Measurements from ENCODE around the gene KRT77.

The KRT77 gene

DNA sequence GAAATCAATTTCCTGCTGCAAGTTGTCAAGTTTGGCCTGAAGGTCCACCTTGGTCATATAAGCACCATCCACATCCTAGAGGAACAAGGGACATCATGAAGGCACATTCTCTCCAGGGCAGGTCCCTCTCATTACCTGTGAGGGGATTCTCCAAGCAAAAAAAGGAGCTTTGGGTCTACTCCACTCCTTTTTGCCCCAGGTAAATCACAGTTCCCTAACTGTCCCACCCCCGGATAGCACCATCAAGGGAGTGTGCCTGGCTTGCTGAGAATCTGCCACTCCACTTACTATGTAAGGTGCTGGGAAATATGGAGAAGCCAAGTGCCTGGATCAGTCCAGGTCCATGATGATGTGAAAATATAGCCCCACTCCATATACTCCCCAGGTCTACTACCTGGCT lies 25.7 kb downstream of the KRT77 start:
- TF ChIP-seq SIN3A (IDR thresholded peaks at IDR 0.05; ENCODE audit: borderline replicate concordance, insufficient read depth, low read length): no peak
- TF ChIP-seq, protein P1, sequence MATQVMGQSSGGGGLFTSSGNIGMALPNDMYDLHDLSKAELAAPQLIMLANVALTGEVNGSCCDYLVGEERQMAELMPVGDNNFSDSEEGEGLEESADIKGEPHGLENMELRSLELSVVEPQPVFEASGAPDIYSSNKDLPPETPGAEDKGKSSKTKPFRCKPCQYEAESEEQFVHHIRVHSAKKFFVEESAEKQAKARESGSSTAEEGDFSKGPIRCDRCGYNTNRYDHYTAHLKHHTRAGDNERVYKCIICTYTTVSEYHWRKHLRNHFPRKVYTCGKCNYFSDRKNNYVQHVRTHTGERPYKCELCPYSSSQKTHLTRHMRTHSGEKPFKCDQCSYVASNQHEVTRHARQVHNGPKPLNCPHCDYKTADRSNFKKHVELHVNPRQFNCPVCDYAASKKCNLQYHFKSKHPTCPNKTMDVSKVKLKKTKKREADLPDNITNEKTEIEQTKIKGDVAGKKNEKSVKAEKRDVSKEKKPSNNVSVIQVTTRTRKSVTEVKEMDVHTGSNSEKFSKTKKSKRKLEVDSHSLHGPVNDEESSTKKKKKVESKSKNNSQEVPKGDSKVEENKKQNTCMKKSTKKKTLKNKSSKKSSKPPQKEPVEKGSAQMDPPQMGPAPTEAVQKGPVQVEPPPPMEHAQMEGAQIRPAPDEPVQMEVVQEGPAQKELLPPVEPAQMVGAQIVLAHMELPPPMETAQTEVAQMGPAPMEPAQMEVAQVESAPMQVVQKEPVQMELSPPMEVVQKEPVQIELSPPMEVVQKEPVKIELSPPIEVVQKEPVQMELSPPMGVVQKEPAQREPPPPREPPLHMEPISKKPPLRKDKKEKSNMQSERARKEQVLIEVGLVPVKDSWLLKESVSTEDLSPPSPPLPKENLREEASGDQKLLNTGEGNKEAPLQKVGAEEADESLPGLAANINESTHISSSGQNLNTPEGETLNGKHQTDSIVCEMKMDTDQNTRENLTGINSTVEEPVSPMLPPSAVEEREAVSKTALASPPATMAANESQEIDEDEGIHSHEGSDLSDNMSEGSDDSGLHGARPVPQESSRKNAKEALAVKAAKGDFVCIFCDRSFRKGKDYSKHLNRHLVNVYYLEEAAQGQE (IDR thresholded peaks at IDR 0.05; ENCODE audit: insufficient read depth in 1 of 2, low read depth in 2 of 2, low read length in 2 of 2): no peak
- TF ChIP-seq TAF1 (IDR thresholded peaks at IDR 0.05; ENCODE audit: borderline replicate concordance, insufficient read depth, low read length): no peak
- TF ChIP-seq POLR2AphosphoS5 (IDR thresholded peaks at IDR 0.05; ENCODE audit: low read depth, low read length): no peak

DNA sequence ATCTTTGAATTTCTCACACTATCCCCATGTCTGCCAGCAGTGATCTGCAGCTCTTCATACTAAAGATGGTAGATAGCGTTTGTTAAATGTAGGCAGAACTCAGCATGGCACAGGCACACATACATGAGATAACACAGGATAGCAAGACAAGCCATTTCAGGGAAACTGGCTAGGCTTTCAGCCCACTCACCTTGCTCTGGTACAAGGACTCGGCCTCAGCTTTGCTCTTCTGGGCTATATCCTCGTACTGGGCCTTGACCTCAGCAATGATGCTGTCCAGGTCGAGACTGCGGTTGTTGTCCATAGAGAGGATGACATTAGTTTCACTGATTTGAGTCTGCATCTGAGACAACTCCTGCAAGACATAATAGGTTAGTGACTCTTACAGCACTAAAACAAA lies 26.2 kb downstream of the KRT77 start:
- TF ChIP-seq POLR2AphosphoS5 (IDR thresholded peaks at IDR 0.05; ENCODE audit: low read depth, low read length) (no peak), TAF1 (IDR thresholded peaks at IDR 0.05; ENCODE audit: borderline replicate concordance, insufficient read depth, low read length) (no peak), FOXP2 (optimal IDR thresholded peaks at IDR 0.05; ENCODE audit: borderline replicate concordance, extremely low read depth, extremely low read length, insufficient read depth) (no peak), SIN3A (IDR thresholded peaks at IDR 0.05; ENCODE audit: borderline replicate concordance, insufficient read depth, low read length) (no peak)
- TF ChIP-seq, protein P1 (IDR thresholded peaks at IDR 0.05; ENCODE audit: insufficient read depth in 1 of 2, low read depth in 2 of 2, low read length in 2 of 2): no peak

DNA sequence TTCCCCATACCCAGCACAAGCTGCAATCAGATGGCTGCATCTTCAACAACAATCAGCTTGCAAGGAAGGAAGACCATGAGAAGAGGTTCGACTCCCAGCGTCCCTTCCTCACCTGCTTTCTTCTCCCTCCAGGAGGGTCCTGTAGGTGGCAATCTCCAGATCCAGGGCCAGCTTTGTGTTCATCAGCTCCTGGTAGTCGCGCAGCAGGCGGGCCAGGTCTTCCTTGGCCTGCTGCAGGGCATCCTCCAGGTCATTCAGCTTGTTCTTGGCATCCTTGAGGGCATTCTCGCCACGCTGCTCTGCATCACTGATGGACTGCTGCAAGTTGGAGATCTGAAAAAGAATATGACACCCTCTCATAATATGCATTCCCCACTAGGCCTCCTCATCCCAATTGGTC lies 27.2 kb downstream of the KRT77 start:
- TF ChIP-seq SIN3A (IDR thresholded peaks at IDR 0.05; ENCODE audit: borderline replicate concordance, insufficient read depth, low read length) (no peak), TAF1 (IDR thresholded peaks at IDR 0.05; ENCODE audit: borderline replicate concordance, insufficient read depth, low read length) (no peak), POLR2AphosphoS5 (IDR thresholded peaks at IDR 0.05; ENCODE audit: low read depth, low read length) (no peak), FOXP2 (optimal IDR thresholded peaks at IDR 0.05; ENCODE audit: borderline replicate concordance, extremely low read depth, extremely low read length, insufficient read depth) (no peak)
- TF ChIP-seq, protein P1 (IDR thresholded peaks at IDR 0.05; ENCODE audit: insufficient read depth in 1 of 2, low read depth in 2 of 2, low read length in 2 of 2): no peak

- TF ChIP-seq POLR2AphosphoS5 (IDR thresholded peaks at IDR 0.05; ENCODE audit: low read depth, low read length) (no peak), FOXP2 (optimal IDR thresholded peaks at IDR 0.05; ENCODE audit: borderline replicate concordance, extremely low read depth, extremely low read length, insufficient read depth) (no peak), TAF1 (IDR thresholded peaks at IDR 0.05; ENCODE audit: borderline replicate concordance, insufficient read depth, low read length) (no peak), SIN3A (IDR thresholded peaks at IDR 0.05; ENCODE audit: borderline replicate concordance, insufficient read depth, low read length) (no peak)
- TF ChIP-seq, protein P1 (IDR thresholded peaks at IDR 0.05; ENCODE audit: insufficient read depth in 1 of 2, low read depth in 2 of 2, low read length in 2 of 2): no peak
Observed at GRCh38 chr12:52675301-52675701, 28.0 kb downstream of the KRT77 start.

- TF ChIP-seq TAF1 (IDR thresholded peaks at IDR 0.05; ENCODE audit: borderline replicate concordance, insufficient read depth, low read length): no peak
- no peak for TF ChIP-seq POLR2AphosphoS5 (IDR thresholded peaks at IDR 0.05; ENCODE audit: low read depth, low read length)
- TF ChIP-seq SIN3A (IDR thresholded peaks at IDR 0.05; ENCODE audit: borderline replicate concordance, insufficient read depth, low read length): no peak
- TF ChIP-seq FOXP2 (optimal IDR thresholded peaks at IDR 0.05; ENCODE audit: borderline replicate concordance, extremely low read depth, extremely low read length, insufficient read depth): no peak
- TF ChIP-seq, protein P1 (IDR thresholded peaks at IDR 0.05; ENCODE audit: insufficient read depth in 1 of 2, low read depth in 2 of 2, low read length in 2 of 2): no peak
Observed at GRCh38 chr12:52674433-52674775, 28.9 kb downstream of the KRT77 start.
